A549 (cell line): ENCODE data around the gene MAZ.

Experiments used
- ATOH8 ChIP-seq: fragments of 250-450 bp; sonication (Bioruptor Pico); IDR thresholded peaks from 2 replicates; pipeline ENCODE4 v1.5.0; 2020; ENCODE audit warnings: low read depth, mild to moderate bottlenecking, moderate library complexity
- CTCF ChIP-seq: fragments of >200 bp; sonication (Bioruptor Twin); formaldehyde crosslinking; IDR thresholded peaks from 3 replicates; pipeline ENCODE4 v1.5.1; 2016
- EP300 ChIP-seq, 2 experiments: fragments of >200 bp; sonication (Bioruptor Twin); formaldehyde crosslinking; IDR thresholded peaks; 2 replicates in 1 of 2; 3 replicates in 1 of 2; pipeline ENCODE4 v1.6.1; 2016 to 2017
- MAZ ChIP-seq: fragments of 150-350 bp; IDR thresholded peaks from 2 replicates; pipeline ENCODE4 v1.6.1; 2014; ENCODE audit warnings: antibody characterized with exemption, low read depth, low read length, borderline replicate concordance
- RFX5 ChIP-seq: fragments of 450-650 bp; IDR thresholded peaks from 2 replicates; pipeline ENCODE4 v1.7.1; 2014; ENCODE audit warnings: antibody characterized with exemption, mild to moderate bottlenecking, moderate library complexity

GRCh38 chr16:29790949-29791844 is 15.1 kb upstream of the MAZ start:
- TF ChIP-seq EP300 (IDR thresholded peaks at IDR 0.05), result no peak
- no peak for TF ChIP-seq ATOH8 (CRISPR knock-in tag)
- no peak for TF ChIP-seq CTCF
- TF ChIP-seq MAZ, result no peak
- no peak for TF ChIP-seq RFX5
